Endothelial cell of umbilical vein (primary cell): ENCODE data around the gene SLCO6A1. TPM values are rescaled to one million over a fixed set of nuclear protein-coding genes. Genes with fewer than 3 reads are reported as not detected.

ENCODE experiments used
- BruUV-seq: library from RNA; stranded (reverse); fragments of 400-500 nt; replicated peaks from 2 replicates; lab custom pipeline; 2021; lab: Mats Ljungman, UMichigan
- CTCF ChIA-PET: fragments of 300-600, 350-600 bp; sonication (Branson Sonifier 250); formaldehyde crosslinking; loops from one replicate; lab custom pipeline; 2021; ENCODE audit warnings: antibody characterized with exemption, inconsistent platforms; lab: Charles Lee
- POLR2A ChIA-PET: fragments of 300-600, 350-600 bp; sonication (Branson Sonifier 250); formaldehyde crosslinking; loops from one replicate; lab custom pipeline; 2021; ENCODE audit warnings: antibody characterized with exemption, inconsistent platforms; lab: Charles Lee
- DNase-seq: peaks from one replicate; pipeline ENCODE4 v3.0.0-alpha.2; 2011; ENCODE audit warnings: low read depth, low spot score
- FAIRE-seq: peaks from 2 replicates; lab custom pipeline; 2011; peaks lifted over from hg19 to GRCh38; lab: Jason Lieb, UNC
- H2AFZ ChIP-seq: 2 replicates; pipeline ENCODE4 v1.6.0; 2012; ENCODE audit warnings: low read depth, low read length, control low read depth, inconsistent platforms
- H3K27ac ChIP-seq: 2 replicates; pipeline ENCODE4 v1.5.1; 2011; ENCODE audit warnings: low read depth, mild to moderate bottlenecking, control low read depth, low read length, moderate library complexity; ENCODE audit not compliant: insufficient read depth
- H3K27me3 ChIP-seq, 2 experiments: 2 replicates each; pipeline versions ENCODE4 v1.6.0 to v1.6.1; 2011; ENCODE audit warnings: low read length in 2 of 2, mixed read lengths in 1 of 2; ENCODE audit not compliant: control insufficient read depth in 2 of 2, insufficient read depth in 2 of 2
- H3K36me3 ChIP-seq, 2 experiments: 2 replicates in 1 of 2; 3 replicates in 1 of 2; pipeline ENCODE4 v1.5.1; 2011; ENCODE audit warnings: low read length in 2 of 2, mild to moderate bottlenecking in 1 of 2, moderate library complexity in 1 of 2; ENCODE audit not compliant: control insufficient read depth in 2 of 2, insufficient read depth in 2 of 2; ENCODE audit errors: extremely low read depth in 1 of 2
- H3K4me1 ChIP-seq: 3 replicates; pipeline ENCODE4 v1.5.1; 2011; ENCODE audit warnings: mild to moderate bottlenecking, low read length; ENCODE audit not compliant: control insufficient read depth, insufficient read depth; ENCODE audit errors: extremely low read depth
- H3K4me2 ChIP-seq: 2 replicates; pipeline ENCODE4 v1.6.1; 2011; ENCODE audit warnings: low read length, control low read depth, mixed read lengths; ENCODE audit not compliant: insufficient read depth
- H3K4me3 ChIP-seq, 3 experiments: fragments of 200-600 bp in 1 of 3; sonication (generic), shearing (Covaris generic) in 1 of 3; replicated peaks in 1 of 3; 2 replicates each; pipeline ENCODE4 v1.5.1; 2011 to 2016; ENCODE audit warnings: control low read depth in 3 of 3, low read length in 3 of 3, mild to moderate bottlenecking in 2 of 3, inconsistent platforms in 1 of 3, low read depth in 1 of 3, moderate library complexity in 1 of 3; ENCODE audit not compliant: insufficient read depth in 1 of 3
- H3K79me2 ChIP-seq: 2 replicates; pipeline ENCODE4 v1.6.0; 2012; ENCODE audit warnings: low read length, inconsistent platforms; ENCODE audit not compliant: control insufficient read depth, insufficient read depth
- H3K9ac ChIP-seq: replicated peaks from 2 replicates; pipeline ENCODE3; 2011; ENCODE audit warnings: low read length, control low read depth; ENCODE audit not compliant: insufficient read depth; ENCODE audit errors: extremely low read depth
- H3K9me1 ChIP-seq: replicated peaks from 3 replicates; pipeline ENCODE4 v1.6.0; 2011; ENCODE audit warnings: mild to moderate bottlenecking, low read length; ENCODE audit not compliant: control insufficient read depth, insufficient read depth; ENCODE audit errors: extremely low read depth
- H3K9me3 ChIP-seq: replicated peaks from 2 replicates; pipeline ENCODE4 v1.5.1; 2012; ENCODE audit warnings: low read length, inconsistent platforms; ENCODE audit not compliant: control insufficient read depth, insufficient read depth
- H4K20me1 ChIP-seq: replicated peaks from 2 replicates; pipeline ENCODE3; 2011; ENCODE audit warnings: mild to moderate bottlenecking, low read length; ENCODE audit not compliant: control insufficient read depth, insufficient read depth; ENCODE audit errors: extremely low read depth
- GATA2 ChIP-seq: IDR thresholded peaks from 2 replicates; pipeline ENCODE4 v1.7.0; 2011; ENCODE audit warnings: low read depth, mild to moderate bottlenecking, moderate library complexity, mixed read lengths, low read length; ENCODE audit not compliant: insufficient read length, insufficient read depth
- JUN ChIP-seq: IDR thresholded peaks from 2 replicates; pipeline ENCODE4 v1.6.1; 2011; ENCODE audit warnings: borderline replicate concordance, low read depth; ENCODE audit not compliant: insufficient read length, insufficient read depth
- MYC ChIP-seq: IDR thresholded peaks from one replicate; pipeline ENCODE4 v1.6.1; 2011; ENCODE audit warnings: mild to moderate bottlenecking, low read depth, low read length
- POLR2A ChIP-seq: IDR thresholded peaks from 2 replicates; pipeline ENCODE4 v1.6.1; 2012; ENCODE audit warnings: low read depth, mild to moderate bottlenecking, control low read depth, low read length
- POLR2AphosphoS5 ChIP-seq: IDR thresholded peaks from 2 replicates; pipeline ENCODE4 v1.6.1; 2012; ENCODE audit warnings: low read depth, mild to moderate bottlenecking, control low read depth, low read length, moderate library complexity; ENCODE audit not compliant: insufficient read depth
- dilution Hi-C: fragments of 300-500 bp; cut with MboI; formaldehyde crosslinking; loops from one replicate; pipeline ENCODE4 v1.15.0; 2019; ENCODE audit warnings: low sequenced_read_pairs; ENCODE audit not compliant: extremely low pct_ligation_motif_present
- intact Hi-C: fragments of 100-400 bp; cut with micrococcal nuclease; formaldehyde crosslinking; loops from one replicate; pipeline ENCODE4 v1.10.0; 2022
- polyA plus RNA-seq, 4 experiments: library from polyadenylated mRNA; depleted of rRNA in 3 of 4; stranded (reverse) in 3 of 4; unstranded in 1 of 4; fragments of >200 nt; gene quantifications; 2 replicates each; pipeline versions ENCODE4 v1.2.1 to v1.2.3, GENCODE V29; 2011 to 2012; ENCODE audit warnings: missing spikeins in 1 of 4
- total RNA-seq: library from RNA; stranded (reverse); gene quantifications from 2 replicates; pipeline ENCODE4 v1.2.3, GENCODE V29; 2021
- TF ChIP-seq, protein P1 (sequence below), 2 donors: IDR thresholded peaks; 1 replicate in 1 of 2; 2 replicates in 1 of 2; pipeline ENCODE4 v1.5.1; 2011; ENCODE audit warnings: low read length in 2 of 2, mild to moderate bottlenecking in 2 of 2, moderate library complexity in 2 of 2, control low read depth in 1 of 2, inconsistent platforms in 1 of 2, low read depth in 1 of 2; ENCODE audit not compliant: insufficient read depth in 1 of 2; ENCODE audit errors: extremely low read depth in 1 of 2
- TF ChIP-seq, protein P2 (sequence below): IDR thresholded peaks from 2 replicates; pipeline ENCODE4 v1.6.1; 2011; ENCODE audit not compliant: insufficient read depth, insufficient read length

SLCO6A1 gene
- total and polyA plus RNA-seq, 2 donors (not counting 3 experiments of a cell fraction or from before 2014, with no cell fraction given): not detected

DNA sequence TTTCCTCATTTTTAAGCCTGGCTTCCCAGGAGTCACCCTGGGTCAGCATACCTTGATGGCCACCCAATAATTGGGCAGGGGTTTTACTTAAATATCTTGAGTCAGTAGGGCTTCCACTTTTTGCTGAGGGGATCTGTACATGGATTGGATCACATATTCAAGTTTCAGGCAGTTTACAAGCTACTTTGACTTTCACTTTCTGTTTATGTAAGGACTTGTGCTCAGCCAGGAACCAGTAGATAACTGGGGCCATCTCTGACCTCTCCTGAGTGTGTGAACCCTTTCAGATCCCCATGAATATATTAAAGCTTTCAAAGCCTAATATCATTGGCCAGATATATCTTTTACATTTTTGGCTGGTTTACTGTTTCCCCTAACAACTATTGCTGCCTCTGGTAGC lies 45.1 kb downstream of the SLCO6A1 start:
- Histone ChIP-seq H3K9me3 (peaks cover 2% of the 10 kb centered on the region), H3K4me1 (no peaks in the 10 kb centered on the region), H3K27me3 (no peaks in the 10 kb centered on the region), H3K27ac (no peak overlapping the region), H3K79me2 (no peaks in the 10 kb centered on the region), H2AFZ (no peak overlapping the region), H4K20me1 (no peaks in the 10 kb centered on the region), H3K36me3 (no peaks in the 10 kb centered on the region), H3K9me1 (no peaks in the 10 kb centered on the region), H3K4me3 (no peak overlapping the region), H3K4me2 (no peak overlapping the region), H3K9ac (no peak overlapping the region)
- TF ChIP-seq, protein P1, sequence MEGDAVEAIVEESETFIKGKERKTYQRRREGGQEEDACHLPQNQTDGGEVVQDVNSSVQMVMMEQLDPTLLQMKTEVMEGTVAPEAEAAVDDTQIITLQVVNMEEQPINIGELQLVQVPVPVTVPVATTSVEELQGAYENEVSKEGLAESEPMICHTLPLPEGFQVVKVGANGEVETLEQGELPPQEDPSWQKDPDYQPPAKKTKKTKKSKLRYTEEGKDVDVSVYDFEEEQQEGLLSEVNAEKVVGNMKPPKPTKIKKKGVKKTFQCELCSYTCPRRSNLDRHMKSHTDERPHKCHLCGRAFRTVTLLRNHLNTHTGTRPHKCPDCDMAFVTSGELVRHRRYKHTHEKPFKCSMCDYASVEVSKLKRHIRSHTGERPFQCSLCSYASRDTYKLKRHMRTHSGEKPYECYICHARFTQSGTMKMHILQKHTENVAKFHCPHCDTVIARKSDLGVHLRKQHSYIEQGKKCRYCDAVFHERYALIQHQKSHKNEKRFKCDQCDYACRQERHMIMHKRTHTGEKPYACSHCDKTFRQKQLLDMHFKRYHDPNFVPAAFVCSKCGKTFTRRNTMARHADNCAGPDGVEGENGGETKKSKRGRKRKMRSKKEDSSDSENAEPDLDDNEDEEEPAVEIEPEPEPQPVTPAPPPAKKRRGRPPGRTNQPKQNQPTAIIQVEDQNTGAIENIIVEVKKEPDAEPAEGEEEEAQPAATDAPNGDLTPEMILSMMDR (IDR thresholded peaks at IDR 0.05; ENCODE audit: extremely low read depth in 1 of 2, insufficient read depth in 1 of 2, low read depth in 1 of 2, low read length in 2 of 2): no peak
- TF ChIP-seq POLR2A: no peak
- TF ChIP-seq, protein P2, sequence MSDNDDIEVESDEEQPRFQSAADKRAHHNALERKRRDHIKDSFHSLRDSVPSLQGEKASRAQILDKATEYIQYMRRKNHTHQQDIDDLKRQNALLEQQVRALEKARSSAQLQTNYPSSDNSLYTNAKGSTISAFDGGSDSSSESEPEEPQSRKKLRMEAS: no peak
- TF ChIP-seq GATA2: no peak
- no peak for TF ChIP-seq JUN
- TF ChIP-seq POLR2AphosphoS5: no peak
- no peak for TF ChIP-seq MYC
- intact Hi-C loops (no loop called here), dilution Hi-C loops (no loop called here)
- ChIA-PET CTCF (no interaction called here), POLR2A (no interaction called here)
- FAIRE-seq (no peak), DNase-seq (no peak)
- no TSS peak for BruUV-seq
